ENCODE data around the gene BRCC3. TPM values are rescaled to one million over a fixed set of nuclear protein-coding genes. Genes with fewer than 3 reads are reported as not detected.

The BRCC3 gene
- total RNA-seq, 1 donor from 2014 or later, result 21.1 TPM

DNA sequence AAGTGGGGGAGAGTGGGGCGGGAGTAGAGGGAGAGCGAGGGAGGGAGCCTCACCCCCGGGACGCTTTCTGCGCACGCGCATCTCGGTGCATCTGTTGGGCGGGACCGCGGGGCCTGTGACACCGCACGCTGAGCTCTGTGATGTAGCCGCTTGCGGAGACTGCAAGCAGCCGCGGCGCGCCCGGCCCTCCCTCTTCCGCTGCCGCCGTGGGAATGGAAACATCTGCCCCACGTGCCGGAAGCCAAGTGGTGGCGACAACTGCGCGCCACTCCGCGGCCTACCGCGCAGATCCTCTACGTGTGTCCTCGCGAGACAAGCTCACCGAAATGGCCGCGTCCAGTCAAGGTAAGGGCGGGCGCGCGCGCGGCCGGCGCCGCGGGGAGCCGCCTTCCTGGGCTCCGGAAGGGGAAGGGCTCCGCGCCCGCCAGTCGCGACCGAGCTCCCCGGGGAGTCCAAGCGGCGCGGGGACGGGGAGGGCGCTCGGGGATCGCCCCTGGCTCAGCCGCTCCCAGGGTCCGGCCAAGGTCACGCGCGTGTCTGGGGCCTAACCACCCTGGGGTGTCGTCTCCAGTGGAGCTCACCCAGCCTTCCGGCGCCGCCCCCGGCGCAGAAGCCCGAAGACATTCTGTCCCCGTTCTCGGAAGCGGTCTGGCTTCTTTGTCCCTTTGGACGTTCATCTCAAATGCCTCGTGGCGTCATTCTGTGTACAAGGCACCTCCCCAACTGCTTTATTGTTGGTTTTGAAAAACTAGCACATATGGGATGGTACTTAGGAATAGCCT lies 44.4 kb upstream of the BRCC3 start, which contains the start of gene FUNDC2:
FUNDC2 (plus strand) TSS at position 118 of the 782 bp plus-strand sequence; CDS start at position 213, 95 bp downstream.
- Mint-ChIP-seq H3K4me1 (peaks cover 21% of the 10 kb centered on the region), H3K4me3 (peak within 1 kb of the TSS; percentile 87), H3K9me3 (no peaks in the 10 kb centered on the region), H3K27ac (peak within 1 kb of the TSS; percentile 93), H3K36me3 (ENCODE audit: low read depth) (no peaks in the 10 kb centered on the region), H3K27me3 (no peaks in the 10 kb centered on the region)
- intact Hi-C loops (cut with micrococcal nuclease), result loop anchor here (1.0 to 5.0 kb wide), 6 partner anchors 44 to 854 kb away; partner anchors contain the start of genes BRCC3, CMC4, MTCP1 and RAB39B
- ATAC-seq (ENCODE audit: low read depth) (peak; percentile 86), DNase-seq (peak; percentile 83)
- TF ChIP-seq, protein P1, sequence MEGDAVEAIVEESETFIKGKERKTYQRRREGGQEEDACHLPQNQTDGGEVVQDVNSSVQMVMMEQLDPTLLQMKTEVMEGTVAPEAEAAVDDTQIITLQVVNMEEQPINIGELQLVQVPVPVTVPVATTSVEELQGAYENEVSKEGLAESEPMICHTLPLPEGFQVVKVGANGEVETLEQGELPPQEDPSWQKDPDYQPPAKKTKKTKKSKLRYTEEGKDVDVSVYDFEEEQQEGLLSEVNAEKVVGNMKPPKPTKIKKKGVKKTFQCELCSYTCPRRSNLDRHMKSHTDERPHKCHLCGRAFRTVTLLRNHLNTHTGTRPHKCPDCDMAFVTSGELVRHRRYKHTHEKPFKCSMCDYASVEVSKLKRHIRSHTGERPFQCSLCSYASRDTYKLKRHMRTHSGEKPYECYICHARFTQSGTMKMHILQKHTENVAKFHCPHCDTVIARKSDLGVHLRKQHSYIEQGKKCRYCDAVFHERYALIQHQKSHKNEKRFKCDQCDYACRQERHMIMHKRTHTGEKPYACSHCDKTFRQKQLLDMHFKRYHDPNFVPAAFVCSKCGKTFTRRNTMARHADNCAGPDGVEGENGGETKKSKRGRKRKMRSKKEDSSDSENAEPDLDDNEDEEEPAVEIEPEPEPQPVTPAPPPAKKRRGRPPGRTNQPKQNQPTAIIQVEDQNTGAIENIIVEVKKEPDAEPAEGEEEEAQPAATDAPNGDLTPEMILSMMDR (IDR thresholded peaks at IDR 0.05), result no peak
- POLR2A ChIA-PET, result interaction anchor here (1.0 to 2.0 kb wide), 7 partner anchors 10 to 189 kb away, joined by 3 to 14 read pairs (median 5); partner anchors contain the start of genes BRCC3 and VBP1
- CTCF ChIA-PET, result interaction anchor here (1.2 to 1.4 kb wide), 3 partner anchors 29 to 43 kb away, joined by 3 to 6 read pairs (median 4); no protein-coding TSS in a partner anchor

DNA sequence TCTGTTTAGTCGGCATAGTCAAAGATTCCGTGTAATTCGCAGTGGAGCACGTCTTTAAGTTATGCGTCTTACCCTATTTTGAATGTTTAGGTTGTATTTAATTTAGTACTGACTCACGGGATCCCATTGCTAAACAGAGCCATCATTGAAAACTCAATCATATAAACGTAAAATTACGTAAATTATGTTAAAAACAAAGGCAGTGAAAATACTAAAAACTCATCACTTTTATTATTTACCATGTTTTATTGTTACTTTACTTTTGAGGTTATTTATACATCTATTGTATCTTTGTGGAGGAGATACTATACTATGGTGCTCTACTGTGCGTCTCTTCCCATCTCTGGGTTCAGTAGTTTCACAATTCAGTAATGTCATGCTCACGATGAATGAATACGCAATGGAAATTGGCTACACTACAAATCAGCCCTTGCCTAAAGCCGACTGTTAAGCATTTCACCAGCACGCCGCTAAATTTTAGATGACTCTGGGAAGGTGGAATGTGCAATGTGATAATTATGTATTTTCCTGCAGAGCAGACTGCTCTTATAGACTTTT lies 43.7 kb upstream of the BRCC3 start:
- TF ChIP-seq, protein P1 (IDR thresholded peaks at IDR 0.05), result no peak
- ChIA-PET CTCF (interaction anchor here (1.2 to 1.4 kb wide), 3 partner anchors 28 to 43 kb away, joined by 3 to 6 read pairs (median 4); no protein-coding TSS in a partner anchor), POLR2A (interaction anchor here (1.4 to 2.0 kb wide), 6 partner anchors 9 to 188 kb away, joined by 3 to 14 read pairs (median 6); partner anchors contain the start of genes BRCC3 and VBP1)
- H3K9me3 Mint-ChIP-seq, result no peaks in the 10 kb centered on the region
- H3K4me3 Mint-ChIP-seq, result peak overlapping the region; percentile 87
- ATAC-seq (ENCODE audit: low read depth) (no peak), DNase-seq (no peak)
- peak overlapping the region; percentile 93 for H3K27ac Mint-ChIP-seq
- intact Hi-C loops (cut with micrococcal nuclease), result loop anchor here (1.0 to 5.0 kb wide), 4 partner anchors 44 to 235 kb away; partner anchors contain the start of genes BRCC3, CMC4, MTCP1 and RAB39B
- H3K4me1 Mint-ChIP-seq, result peaks cover 21% of the 10 kb centered on the region
- no peaks in the 10 kb centered on the region for H3K27me3 Mint-ChIP-seq
- no peaks in the 10 kb centered on the region for H3K36me3 Mint-ChIP-seq (ENCODE audit: low read depth)

DNA sequence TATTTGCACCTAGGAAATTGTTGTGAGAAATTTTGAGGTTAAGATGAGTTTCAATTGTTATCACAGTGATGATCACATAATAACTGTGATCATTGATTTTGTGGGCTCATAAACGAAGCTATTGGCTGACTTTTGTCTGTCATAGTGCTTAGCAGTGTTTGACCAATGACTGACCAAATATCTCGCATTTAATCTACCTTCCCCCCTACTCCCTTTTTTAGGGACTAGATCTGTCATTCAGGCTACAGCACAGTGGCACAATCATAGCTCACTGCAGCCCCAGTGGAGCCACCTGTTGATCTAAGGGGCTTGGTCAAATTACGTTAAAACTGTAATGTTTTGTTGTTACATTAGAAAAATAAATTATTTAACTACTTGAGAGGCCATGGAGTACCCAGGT lies 43.2 kb upstream of the BRCC3 start:
- Mint-ChIP-seq H3K27me3 (no peaks in the 10 kb centered on the region), H3K4me3 (peak overlapping the region; percentile 87), H3K36me3 (ENCODE audit: low read depth) (no peaks in the 10 kb centered on the region), H3K9me3 (no peaks in the 10 kb centered on the region), H3K4me1 (peaks cover 21% of the 10 kb centered on the region), H3K27ac (no peak overlapping the region)
- TF ChIP-seq, protein P1 (IDR thresholded peaks at IDR 0.05), result no peak
- intact Hi-C loops (cut with micrococcal nuclease), result loop anchor here (5.0 kb wide), 2 partner anchors 201 to 234 kb away; partner anchors contain the start of gene RAB39B
- CTCF ChIA-PET, result no interaction called here
- POLR2A ChIA-PET, result interaction anchor here (2.0 kb wide), 1 partner anchor 9 kb away, joined by 5 read pairs; no protein-coding TSS in a partner anchor
- DNase-seq (no peak), ATAC-seq (ENCODE audit: low read depth) (no peak)

DNA sequence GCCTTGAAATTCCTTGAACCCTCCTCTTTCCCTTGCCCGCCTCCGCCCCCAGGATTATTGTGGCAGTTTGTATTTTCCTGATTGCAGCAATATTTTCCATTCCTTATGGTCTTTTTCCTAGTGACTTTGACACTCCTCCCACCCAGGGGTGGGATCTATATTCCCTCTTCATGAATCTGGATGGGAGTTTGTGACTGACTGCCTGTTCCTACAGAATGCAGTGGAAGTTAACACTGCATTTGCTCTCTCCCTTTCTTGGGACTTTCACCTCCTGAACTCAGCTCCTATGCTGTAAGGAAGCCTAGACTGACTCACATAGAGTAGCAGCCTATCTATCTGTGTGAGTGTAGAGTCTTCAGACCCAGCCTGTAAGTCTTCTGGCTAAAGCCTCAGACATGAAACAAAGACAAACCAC lies 42.4 kb upstream of the BRCC3 start:
- CTCF ChIA-PET, result no interaction called here

More for the DNA sequence above, 42.4 kb upstream of the BRCC3 start:
- Mint-ChIP-seq H3K27me3 (no peaks in the 10 kb centered on the region), H3K4me1 (peaks cover 21% of the 10 kb centered on the region), H3K27ac (peak overlapping the region; percentile 12), H3K36me3 (ENCODE audit: low read depth) (no peaks in the 10 kb centered on the region), H3K4me3 (peak overlapping the region; percentile 19), H3K9me3 (no peaks in the 10 kb centered on the region)
- ATAC-seq (ENCODE audit: low read depth) (no peak), DNase-seq (no peak)
- POLR2A ChIA-PET, result interaction anchor here (0.7 kb wide), 1 partner anchor 1362 kb away, joined by 3 read pairs; no protein-coding TSS in a partner anchor
- intact Hi-C loops (cut with micrococcal nuclease), result loop anchor here (5.0 kb wide), 2 partner anchors 202 to 233 kb away; partner anchors contain the start of gene RAB39B
- TF ChIP-seq, protein P1 (IDR thresholded peaks at IDR 0.05), result no peak
